ENCODE results near the gene SLC17A2.

Gene SLC17A2

DNA sequence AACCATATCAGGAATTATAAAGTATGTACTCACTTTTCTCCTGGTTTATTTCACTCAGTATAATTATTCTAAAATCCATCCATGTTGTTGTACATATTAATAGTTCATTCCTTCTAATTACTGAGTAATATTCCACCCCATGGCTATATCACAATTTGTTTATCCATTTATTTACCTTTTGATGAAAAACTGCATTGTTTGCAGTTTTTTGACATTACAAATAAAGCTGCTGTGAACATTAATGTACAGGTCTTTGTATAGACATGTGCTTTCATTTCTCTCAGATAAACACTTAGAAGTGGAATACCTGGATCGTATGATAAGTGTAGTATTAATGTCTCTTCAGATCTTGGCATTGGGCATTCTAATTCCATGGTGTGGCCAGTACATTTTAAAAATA lies 60.7 kb downstream of the SLC17A2 start:
- peaks cover 0 to 2% of the 10 kb centered on the region in 2 donors for H3K27me3 ChIP-seq (ENCODE audit: control insufficient read depth in 1 of 2, insufficient read depth in 2 of 2, low read length in 2 of 2)
- no peak overlapping the region for H3K27ac ChIP-seq (ENCODE audit: low read length)
- no peaks in the 10 kb centered on the region for H3K9me3 ChIP-seq (ENCODE audit: control insufficient read depth in 2 of 2, low read length in 2 of 2)

DNA sequence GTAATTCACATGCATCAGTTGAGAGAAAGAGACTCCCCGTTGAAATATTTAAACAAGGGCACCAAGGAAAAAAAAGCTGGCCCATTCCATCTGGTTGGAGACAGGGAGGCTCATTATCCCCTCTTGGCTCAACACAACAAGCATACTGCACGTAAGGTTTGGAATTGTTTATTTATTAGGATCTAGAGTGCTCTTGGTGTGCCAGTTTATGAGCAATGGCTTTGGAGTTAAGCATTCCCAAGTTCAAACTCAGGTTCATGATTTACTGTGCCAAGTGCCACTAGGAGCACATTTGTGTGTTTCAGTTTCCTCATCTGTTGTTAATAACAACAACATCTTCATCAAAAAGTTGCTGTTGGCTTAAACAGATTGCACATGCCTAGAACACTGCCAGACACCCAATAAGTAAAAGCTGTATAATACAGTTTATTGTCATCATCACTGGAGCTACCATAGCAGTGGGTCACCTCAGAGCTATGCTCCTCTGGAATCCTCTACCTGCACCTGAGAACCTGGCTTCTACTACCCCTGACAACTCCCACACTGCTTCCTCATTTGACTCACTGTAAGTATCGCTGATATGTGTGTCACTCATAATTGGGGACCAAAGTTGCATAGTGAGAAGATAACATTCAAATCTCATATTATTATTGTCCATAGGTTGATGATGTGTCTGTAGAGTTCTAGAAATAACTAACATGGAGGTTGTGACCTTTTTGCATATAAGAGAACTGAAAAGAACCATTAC lies 61.9 kb downstream of the SLC17A2 start:
- H3K27ac ChIP-seq (ENCODE audit: low read length), result no peak overlapping the region
- peaks cover 0 to 2% of the 10 kb centered on the region in 2 donors for H3K27me3 ChIP-seq (ENCODE audit: control insufficient read depth in 1 of 2, insufficient read depth in 2 of 2, low read length in 2 of 2)
- H3K9me3 ChIP-seq (ENCODE audit: control insufficient read depth in 2 of 2, low read length in 2 of 2), result no peaks in the 10 kb centered on the region
- no peaks in the 10 kb centered on the region for H3K4me1 ChIP-seq (ENCODE audit: control insufficient read depth, insufficient read depth, low read length)
- H3K4me3 ChIP-seq (ENCODE audit: low read length in 2 of 2), result no peak overlapping the region
- no peak overlapping the region for H3K9ac ChIP-seq (ENCODE audit: low read length in 2 of 2)
- no peaks in the 10 kb centered on the region for H3K36me3 ChIP-seq (ENCODE audit: control insufficient read depth in 2 of 2, insufficient read depth in 2 of 2, low read length in 2 of 2)

More for the DNA sequence above, 60.7 kb downstream of the SLC17A2 start:
- no peak overlapping the region for H3K9ac ChIP-seq (ENCODE audit: low read length in 2 of 2)
- H3K4me3 ChIP-seq (ENCODE audit: low read length in 2 of 2), result no peak overlapping the region
- H3K36me3 ChIP-seq (ENCODE audit: control insufficient read depth in 2 of 2, insufficient read depth in 2 of 2, low read length in 2 of 2), result no peaks in the 10 kb centered on the region
- H3K4me1 ChIP-seq (ENCODE audit: control insufficient read depth, insufficient read depth, low read length), result no peaks in the 10 kb centered on the region

- Histone ChIP-seq H3K27ac (ENCODE audit: low read length) (no peak overlapping the region), H3K9me3 (ENCODE audit: control insufficient read depth in 2 of 2, low read length in 2 of 2) (no peaks in the 10 kb centered on the region), H3K9ac (ENCODE audit: low read length in 2 of 2) (no peak overlapping the region), H3K4me3 (ENCODE audit: low read length in 2 of 2) (no peak overlapping the region), H3K36me3 (ENCODE audit: control insufficient read depth in 2 of 2, insufficient read depth in 2 of 2, low read length in 2 of 2) (no peaks in the 10 kb centered on the region), H3K27me3 (ENCODE audit: control insufficient read depth in 1 of 2, insufficient read depth in 2 of 2, low read length in 2 of 2) (peaks cover 2% of the 10 kb centered on the region in 2 donors), H3K4me1 (ENCODE audit: control insufficient read depth, insufficient read depth, low read length) (no peaks in the 10 kb centered on the region)
Observed at GRCh38 chr6:25866011-25866410, 64.5 kb downstream of the SLC17A2 start.

GRCh38 chr6:25863360-25863759 lies 67.1 kb downstream of the SLC17A2 start:
- Histone ChIP-seq H3K36me3 (ENCODE audit: control insufficient read depth in 2 of 2, insufficient read depth in 2 of 2, low read length in 2 of 2) (no peaks in the 10 kb centered on the region), H3K27ac (ENCODE audit: low read length) (no peak overlapping the region), H3K9ac (ENCODE audit: low read length in 2 of 2) (no peak overlapping the region), H3K27me3 (ENCODE audit: control insufficient read depth in 1 of 2, insufficient read depth in 2 of 2, low read length in 2 of 2) (peaks cover 2% of the 10 kb centered on the region in 2 donors), H3K9me3 (ENCODE audit: control insufficient read depth in 2 of 2, low read length in 2 of 2) (no peaks in the 10 kb centered on the region), H3K4me1 (ENCODE audit: control insufficient read depth, insufficient read depth, low read length) (no peaks in the 10 kb centered on the region), H3K4me3 (ENCODE audit: low read length in 2 of 2) (no peak overlapping the region)

All from stomach smooth muscle (tissue), 2 donors.